ENCODE measurements around the gene NOS2.

DNA sequence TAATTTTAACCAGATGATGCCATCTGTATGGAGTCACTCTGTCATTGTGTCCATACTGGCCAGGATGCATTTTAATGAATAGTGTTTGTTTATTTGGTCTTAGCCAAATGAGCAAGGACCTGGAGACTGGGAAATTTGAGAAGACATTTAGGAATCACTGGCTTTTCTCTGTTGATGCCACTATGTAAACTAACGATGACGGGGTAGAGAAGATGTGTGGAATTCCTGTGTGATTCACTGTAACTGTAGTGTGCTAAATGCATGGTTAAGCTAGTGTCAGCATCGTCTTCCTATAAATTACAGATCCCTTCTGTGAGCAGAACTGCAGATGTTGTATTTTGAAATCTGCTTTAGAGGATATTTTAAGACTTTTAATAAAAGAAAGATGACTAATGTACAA, 66.6 kb downstream of the NOS2 start:
- TF ChIP-seq POLR2A (IDR thresholded peaks at IDR 0.05; ENCODE audit: low read depth, low read length) (no peak), POLR2AphosphoS5 (IDR thresholded peaks at IDR 0.05; ENCODE audit: low read depth, low read length) (no peak)

Data from GM12892 (cell line).